ENCODE measurements around the gene FGFR4. TPM values are rescaled to one million over a fixed set of nuclear protein-coding genes. Genes with fewer than 3 reads are reported as not detected.

Gene FGFR4
- total and polyA plus RNA-seq, 10 donors: 5.2 to 41.6 (median 23.0) TPM

- Histone ChIP-seq H3K27me3 (replicated peaks in 1 of 7) (peaks cover 0 to 10% (median 0%) of the 10 kb centered on the region in 7 donors), H3K4me3 (no peak overlapping the region), H3K4me1 (peaks cover 0 to 62% (median 34%) of the 10 kb centered on the region in 6 donors), H3K27ac (peak overlapping the region in 5 of 8 donors; percentile 45 to 70 (median 57)), H3K9me3 (no peaks in the 10 kb centered on the region), H3K36me3 (peaks cover 0 to 14% (median 0%) of the 10 kb centered on the region in 6 donors)
- DNase-seq: no peak
- TF ChIP-seq POLR2A (IDR thresholded peaks at IDR 0.05): no peak
- no peak for TF ChIP-seq CTCF (IDR thresholded peaks at IDR 0.05 in 8 of 11, conservative IDR thresholded peaks at IDR 0.05 in 3 of 11)
- no peak for TF ChIP-seq POLR2AphosphoS5 (IDR thresholded peaks at IDR 0.05)
- WGBS, 5 donors: 85 to 92% (median 87%) methylated on average over 27 to 30 of the region's 30 CpGs
- intact Hi-C loops (cut with DNase I; ENCODE audit: low total_unique reads): no loop called here
These were observed 10.6 kb downstream of the FGFR4 start for GRCh38 chr5:177097016-177097985.

GRCh38 chr5:177098120-177098469, 11.4 kb downstream of the FGFR4 start:
- Histone ChIP-seq H3K9me3 (no peaks in the 10 kb centered on the region), H3K27me3 (replicated peaks in 1 of 7) (peaks cover 0 to 10% (median 0%) of the 10 kb centered on the region in 7 donors), H3K4me1 (peaks cover 0 to 57% (median 33%) of the 10 kb centered on the region in 6 donors), H3K36me3 (peaks cover 0 to 6% (median 0%) of the 10 kb centered on the region in 6 donors), H3K4me3 (no peak overlapping the region), H3K27ac (peak overlapping the region in 5 of 8 donors; percentile 52 to 70 (median 57))
- TF ChIP-seq CTCF (IDR thresholded peaks at IDR 0.05 in 8 of 11, conservative IDR thresholded peaks at IDR 0.05 in 3 of 11) (no peak), POLR2AphosphoS5 (IDR thresholded peaks at IDR 0.05) (no peak), POLR2A (IDR thresholded peaks at IDR 0.05) (no peak)
- intact Hi-C loops (cut with DNase I; ENCODE audit: low total_unique reads): no loop called here
- DNase-seq: no peak
- 59 to 81% (median 75%) methylated on average over 4 to 6 of the region's 6 CpGs for WGBS, 5 donors

- TF ChIP-seq POLR2AphosphoS5 (IDR thresholded peaks at IDR 0.05): peak; percentile 24 to 84 (median 75)
- TF ChIP-seq CTCF (IDR thresholded peaks at IDR 0.05 in 8 of 11, conservative IDR thresholded peaks at IDR 0.05 in 3 of 11): no peak
- intact Hi-C loops (cut with DNase I; ENCODE audit: low total_unique reads): no loop called here
- DNase-seq: no peak
These were observed 11.9 kb downstream of the FGFR4 start for GRCh38 chr5:177098470-177099141.

More at GRCh38 chr5:177098470-177099141, 11.9 kb downstream of the FGFR4 start:
- peak overlapping the region in 6 of 8 donors; percentile 36 to 70 (median 56) for H3K27ac ChIP-seq
- WGBS, 5 donors: 76 to 89% (median 82%) methylated on average over 11 to 18 of the region's 18 CpGs
- no peaks in the 10 kb centered on the region for H3K9me3 ChIP-seq
- peaks cover 0 to 12% (median 0%) of the 10 kb centered on the region in 7 donors for H3K27me3 ChIP-seq (replicated peaks in 1 of 7)
- H3K4me3 ChIP-seq: no peak overlapping the region
- peaks cover 0 to under 1% (median 0%) of the 10 kb centered on the region in 6 donors for H3K36me3 ChIP-seq
- peaks cover 0 to 53% (median 30%) of the 10 kb centered on the region in 6 donors for H3K4me1 ChIP-seq
